ENCODE measurements around the gene RPL28. TPM values are rescaled to one million over a fixed set of nuclear protein-coding genes. Genes with fewer than 3 reads are reported as not detected.

The RPL28 gene
- total and polyA plus RNA-seq, 2 of the 13 experiments (the other 11 are each of a cell fraction or from before 2014, with no cell fraction given): 105 to 420 TPM

DNA sequence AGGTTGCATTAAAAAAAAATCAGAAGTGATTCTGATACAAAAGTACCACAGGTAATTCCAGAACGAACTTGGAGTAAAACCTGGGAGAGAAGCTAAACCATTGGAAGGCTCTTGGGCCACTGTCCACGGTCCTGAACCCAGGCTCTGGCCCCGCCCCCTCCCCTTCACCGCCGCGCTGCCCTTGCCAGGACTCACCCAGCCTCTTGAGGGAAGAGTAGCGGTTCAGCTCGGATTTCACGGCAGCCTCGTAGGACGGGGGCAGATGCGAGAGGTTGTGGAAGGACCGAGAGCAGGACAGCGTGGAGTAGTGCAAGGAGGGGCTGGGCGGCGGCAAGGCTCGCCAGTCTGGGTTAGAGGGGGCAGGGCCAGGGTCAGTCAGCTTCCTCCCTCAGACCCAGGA is 51.7 kb downstream of the RPL28 start (continued):
- TF ChIP-seq, protein P1, sequence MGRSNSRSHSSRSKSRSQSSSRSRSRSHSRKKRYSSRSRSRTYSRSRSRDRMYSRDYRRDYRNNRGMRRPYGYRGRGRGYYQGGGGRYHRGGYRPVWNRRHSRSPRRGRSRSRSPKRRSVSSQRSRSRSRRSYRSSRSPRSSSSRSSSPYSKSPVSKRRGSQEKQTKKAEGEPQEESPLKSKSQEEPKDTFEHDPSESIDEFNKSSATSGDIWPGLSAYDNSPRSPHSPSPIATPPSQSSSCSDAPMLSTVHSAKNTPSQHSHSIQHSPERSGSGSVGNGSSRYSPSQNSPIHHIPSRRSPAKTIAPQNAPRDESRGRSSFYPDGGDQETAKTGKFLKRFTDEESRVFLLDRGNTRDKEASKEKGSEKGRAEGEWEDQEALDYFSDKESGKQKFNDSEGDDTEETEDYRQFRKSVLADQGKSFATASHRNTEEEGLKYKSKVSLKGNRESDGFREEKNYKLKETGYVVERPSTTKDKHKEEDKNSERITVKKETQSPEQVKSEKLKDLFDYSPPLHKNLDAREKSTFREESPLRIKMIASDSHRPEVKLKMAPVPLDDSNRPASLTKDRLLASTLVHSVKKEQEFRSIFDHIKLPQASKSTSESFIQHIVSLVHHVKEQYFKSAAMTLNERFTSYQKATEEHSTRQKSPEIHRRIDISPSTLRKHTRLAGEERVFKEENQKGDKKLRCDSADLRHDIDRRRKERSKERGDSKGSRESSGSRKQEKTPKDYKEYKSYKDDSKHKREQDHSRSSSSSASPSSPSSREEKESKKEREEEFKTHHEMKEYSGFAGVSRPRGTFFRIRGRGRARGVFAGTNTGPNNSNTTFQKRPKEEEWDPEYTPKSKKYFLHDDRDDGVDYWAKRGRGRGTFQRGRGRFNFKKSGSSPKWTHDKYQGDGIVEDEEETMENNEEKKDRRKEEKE (IDR thresholded peaks at IDR 0.05): no peak
- TF ChIP-seq SP5 (CRISPR knock-in tag; IDR thresholded peaks at IDR 0.05; ENCODE audit: borderline replicate concordance, low read depth) (peak; percentile 62), ZFP37 (CRISPR knock-in tag; IDR thresholded peaks at IDR 0.05; ENCODE audit: borderline replicate concordance) (0 out of 2 replicates have a peak, but pooled peaks have one; percentile 43), KDM6A (CRISPR knock-in tag; IDR thresholded peaks at IDR 0.05; ENCODE audit: low read depth) (no peak), RAD21 (CRISPR knock-in tag; IDR thresholded peaks at IDR 0.05) (no peak), ZC3H13 (CRISPR knock-in tag; IDR thresholded peaks at IDR 0.05) (0 out of 2 replicates have a peak, but pooled peaks have one; percentile 39), NFIB (CRISPR knock-in tag; IDR thresholded peaks at IDR 0.05; ENCODE audit: borderline replicate concordance) (no peak), ZNF674 (CRISPR knock-in tag; IDR thresholded peaks at IDR 0.05; ENCODE audit: low read depth) (no peak), SMYD3 (CRISPR knock-in tag; IDR thresholded peaks at IDR 0.05) (no peak), ZNF138 (CRISPR knock-in tag; IDR thresholded peaks at IDR 0.05; ENCODE audit: low read depth) (0 out of 2 replicates have a peak, but pooled peaks have one; percentile 62), ZNF557 (CRISPR knock-in tag; IDR thresholded peaks at IDR 0.05) (peak; percentile 44; the same call in 1 of the 2 replicates), MIER3 (CRISPR knock-in tag; IDR thresholded peaks at IDR 0.05; ENCODE audit: borderline replicate concordance) (peak; percentile 58; the same call in 1 of the 2 replicates), ZBTB20 (CRISPR knock-in tag; IDR thresholded peaks at IDR 0.05; ENCODE audit: borderline replicate concordance, low read depth) (peak; percentile 39; the same call in 1 of the 2 replicates), ZNF678 (CRISPR knock-in tag; IDR thresholded peaks at IDR 0.05) (no peak), GFI1 (CRISPR knock-in tag; IDR thresholded peaks at IDR 0.05; ENCODE audit: borderline replicate concordance) (0 out of 2 replicates have a peak, but pooled peaks have one; percentile 21), TGIF2 (CRISPR knock-in tag; IDR thresholded peaks at IDR 0.05) (peak; percentile 84), GABPB1 (CRISPR knock-in tag; IDR thresholded peaks at IDR 0.05) (peak; percentile 32; the same call in 1 of the 2 replicates), SMAD9 (CRISPR knock-in tag; IDR thresholded peaks at IDR 0.05) (no peak), ATRX (CRISPR knock-in tag; IDR thresholded peaks at IDR 0.05; ENCODE audit: borderline replicate concordance) (no peak), ZNF264 (CRISPR knock-in tag; IDR thresholded peaks at IDR 0.05) (peak; percentile 25; the same call in 1 of the 2 replicates), SPEN (CRISPR knock-in tag; IDR thresholded peaks at IDR 0.05; ENCODE audit: low read depth) (0 out of 2 replicates have a peak, but pooled peaks have one; percentile 25), SIN3A (IDR thresholded peaks at IDR 0.05; ENCODE audit: borderline replicate concordance, low read depth, low read length) (peak; percentile 67; the same call in 1 of the 2 replicates)
- TF ChIP-seq, protein P2, sequence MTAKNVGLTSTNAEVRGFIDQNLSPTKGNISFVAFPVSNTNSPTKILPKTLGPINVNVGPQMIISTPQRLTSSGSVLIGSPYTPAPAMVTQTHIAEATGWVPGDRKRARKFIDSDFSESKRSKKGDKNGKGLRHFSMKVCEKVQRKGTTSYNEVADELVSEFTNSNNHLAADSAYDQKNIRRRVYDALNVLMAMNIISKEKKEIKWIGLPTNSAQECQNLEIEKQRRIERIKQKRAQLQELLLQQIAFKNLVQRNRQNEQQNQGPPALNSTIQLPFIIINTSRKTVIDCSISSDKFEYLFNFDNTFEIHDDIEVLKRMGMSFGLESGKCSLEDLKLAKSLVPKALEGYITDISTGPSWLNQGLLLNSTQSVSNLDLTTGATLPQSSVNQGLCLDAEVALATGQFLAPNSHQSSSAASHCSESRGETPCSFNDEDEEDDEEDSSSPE (CRISPR knock-in tag; IDR thresholded peaks at IDR 0.05): no peak
- TF ChIP-seq, protein P3, sequence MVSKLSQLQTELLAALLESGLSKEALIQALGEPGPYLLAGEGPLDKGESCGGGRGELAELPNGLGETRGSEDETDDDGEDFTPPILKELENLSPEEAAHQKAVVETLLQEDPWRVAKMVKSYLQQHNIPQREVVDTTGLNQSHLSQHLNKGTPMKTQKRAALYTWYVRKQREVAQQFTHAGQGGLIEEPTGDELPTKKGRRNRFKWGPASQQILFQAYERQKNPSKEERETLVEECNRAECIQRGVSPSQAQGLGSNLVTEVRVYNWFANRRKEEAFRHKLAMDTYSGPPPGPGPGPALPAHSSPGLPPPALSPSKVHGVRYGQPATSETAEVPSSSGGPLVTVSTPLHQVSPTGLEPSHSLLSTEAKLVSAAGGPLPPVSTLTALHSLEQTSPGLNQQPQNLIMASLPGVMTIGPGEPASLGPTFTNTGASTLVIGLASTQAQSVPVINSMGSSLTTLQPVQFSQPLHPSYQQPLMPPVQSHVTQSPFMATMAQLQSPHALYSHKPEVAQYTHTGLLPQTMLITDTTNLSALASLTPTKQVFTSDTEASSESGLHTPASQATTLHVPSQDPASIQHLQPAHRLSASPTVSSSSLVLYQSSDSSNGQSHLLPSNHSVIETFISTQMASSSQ (IDR thresholded peaks at IDR 0.05; ENCODE audit: low read depth): no peak
- TF ChIP-seq, protein P3 (CRISPR knock-in tag; IDR thresholded peaks at IDR 0.05; ENCODE audit: borderline replicate concordance): no peak

Data from HepG2 (cell line).